HUDEP-2 (cell line): Measurements from ENCODE around the gene CDH4.

Experiments used
- DNase-seq, 76 experiments: peaks; one replicate each; lab custom pipeline; 2025; ENCODE audit not compliant: unreplicated experiment in 76 of 76; lab: John Stamatoyannopoulos, UW

Gene CDH4

DNA sequence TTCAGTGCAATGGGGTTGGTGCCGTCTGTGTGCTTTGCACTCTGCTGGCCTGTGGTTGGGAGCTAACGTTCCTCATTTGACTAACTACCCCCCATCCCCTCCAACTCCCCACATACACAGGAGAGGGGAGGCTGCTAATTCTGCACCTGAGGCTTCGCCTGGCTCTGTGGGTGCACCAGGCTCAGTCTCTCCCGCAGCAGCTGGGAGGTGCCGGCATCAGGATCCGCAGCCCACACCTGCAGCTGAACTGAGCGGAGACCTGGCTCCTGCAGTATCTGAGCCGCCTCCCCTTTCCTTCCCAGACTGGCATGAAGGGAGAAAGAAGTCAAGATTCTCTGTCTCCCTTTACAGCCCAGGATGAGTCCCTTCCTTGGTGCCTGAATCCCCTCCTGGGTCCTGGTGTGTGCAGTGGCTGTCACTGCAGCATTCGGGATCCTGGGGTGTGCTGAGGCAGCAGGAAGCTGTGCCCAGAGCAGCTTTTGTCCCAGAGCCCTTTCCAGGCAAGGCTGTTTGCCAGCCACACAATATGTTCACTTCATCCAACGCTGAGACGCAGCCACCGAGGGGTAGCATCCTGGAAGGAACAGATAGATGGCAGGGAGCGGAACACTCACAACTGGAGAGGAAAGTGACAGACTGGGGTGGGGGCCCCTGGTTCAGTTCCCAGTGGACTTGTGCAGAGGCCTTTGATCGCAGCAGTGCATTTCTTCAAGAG lies 70.2 kb downstream of the CDH4 start:
- no peak for DNase-seq

DNA sequence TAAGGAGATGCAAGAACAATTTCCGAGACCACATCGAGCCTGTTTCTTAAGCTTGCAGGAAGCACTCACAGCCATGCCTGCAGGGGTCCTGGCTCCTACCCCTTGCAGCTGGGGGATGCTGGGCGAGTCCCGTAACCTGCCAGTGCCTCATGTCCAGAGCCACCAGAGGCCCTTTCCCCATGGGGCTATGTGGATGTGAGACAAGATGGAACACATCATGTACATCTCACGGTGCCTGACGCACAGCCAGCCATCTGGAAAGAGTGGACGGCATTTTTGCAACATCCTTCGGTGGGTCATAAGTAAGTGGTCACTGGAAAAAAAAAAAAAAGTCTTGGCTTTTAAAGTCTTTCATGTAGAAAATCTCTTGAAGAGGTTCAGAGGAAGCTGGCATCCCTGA lies 72.8 kb downstream of the CDH4 start:
- no peak for DNase-seq

DNA sequence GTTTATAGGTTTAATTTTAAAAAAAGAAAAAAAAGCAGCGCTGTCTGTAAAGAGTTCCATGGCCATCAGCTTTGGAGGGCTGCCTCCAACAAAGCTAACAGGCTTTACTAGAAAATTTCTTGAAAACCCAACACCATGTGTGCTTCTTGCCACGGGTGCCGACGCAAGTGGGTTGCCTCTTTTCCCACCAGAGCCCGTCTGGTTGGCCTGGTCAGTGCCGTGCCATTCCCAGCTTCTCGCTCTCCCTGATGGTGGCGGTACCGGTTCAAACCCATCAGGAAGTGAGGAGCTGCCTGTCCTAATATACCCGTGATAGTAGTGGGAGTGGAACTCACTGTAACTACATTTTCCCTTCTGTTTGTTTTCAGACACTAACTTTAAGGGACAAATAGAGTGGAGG lies 73.7 kb downstream of the CDH4 start:
- DNase-seq = no peak

DNA sequence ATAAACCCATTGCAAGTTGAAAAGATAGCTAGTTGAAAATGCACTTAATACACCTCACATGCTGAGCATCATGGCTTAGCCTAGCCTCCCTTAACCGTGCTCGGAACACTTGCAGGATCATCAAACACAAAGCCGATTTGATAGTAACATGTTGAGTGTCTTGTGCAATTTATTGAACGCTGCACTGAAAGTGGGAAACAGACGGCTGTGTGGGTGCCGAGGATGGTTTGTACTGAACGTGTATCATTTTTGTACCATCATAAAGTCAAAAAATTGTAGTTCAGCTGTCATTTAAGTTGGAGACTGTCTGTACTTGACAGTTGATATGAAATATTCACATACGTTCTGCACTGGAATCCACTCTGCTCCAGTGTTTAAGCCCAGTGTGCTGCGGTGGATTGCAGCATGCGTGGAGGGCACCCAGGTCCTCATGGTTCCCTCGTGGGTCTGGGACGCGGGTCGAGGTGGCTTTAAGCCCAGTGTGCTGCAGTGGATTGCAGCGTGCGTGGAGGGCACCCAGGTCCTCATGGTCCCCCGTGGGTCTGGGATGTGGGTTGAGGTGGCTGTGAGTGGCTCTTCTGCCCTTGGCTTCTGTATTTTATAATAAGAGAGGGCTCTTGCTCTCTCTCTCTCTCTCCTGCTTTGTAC lies 77.0 kb downstream of the CDH4 start:
- DNase-seq = peak in 1 of 76 experiments; percentile 2

DNA sequence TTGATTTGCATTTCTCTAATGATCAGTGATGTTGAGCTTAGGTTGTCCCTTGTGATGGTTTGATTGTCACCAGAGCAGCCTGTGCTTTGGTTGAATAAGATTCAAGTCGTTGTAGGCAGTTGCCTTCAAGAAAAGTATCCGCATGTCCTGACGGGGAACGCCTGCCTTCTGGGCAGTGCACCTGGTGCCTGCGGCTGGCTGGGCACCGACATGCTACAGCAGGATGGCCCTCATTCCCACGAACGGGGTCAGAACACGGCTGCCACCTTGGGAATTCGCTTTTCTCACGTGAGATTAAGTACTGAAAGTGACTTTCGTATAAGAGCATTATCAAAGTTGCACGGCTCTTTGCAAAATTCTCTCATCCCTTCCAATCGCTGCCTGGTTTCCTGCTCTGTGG lies 78.4 kb downstream of the CDH4 start:
- no peak for DNase-seq

DNA sequence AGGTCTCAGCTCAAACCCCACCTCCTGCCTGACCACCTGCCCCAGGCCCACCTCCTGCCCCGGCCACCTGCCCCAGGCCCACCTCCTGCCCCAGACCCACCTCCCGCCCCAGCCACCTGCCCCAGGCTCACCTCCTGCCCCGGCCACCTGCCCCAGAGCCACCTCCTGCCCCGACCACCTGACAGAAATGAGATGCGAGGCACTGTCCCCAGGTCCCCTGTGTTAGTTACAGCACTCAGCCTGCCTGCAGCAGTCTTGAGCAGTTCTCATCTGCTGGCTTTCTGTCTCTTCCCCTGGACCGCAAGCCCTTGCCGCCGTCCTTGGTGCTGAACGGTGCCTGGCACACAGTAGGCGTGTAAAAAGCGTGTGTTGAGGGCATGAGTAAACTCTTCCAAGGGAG lies 79.5 kb downstream of the CDH4 start:
- DNase-seq = no peak

DNA sequence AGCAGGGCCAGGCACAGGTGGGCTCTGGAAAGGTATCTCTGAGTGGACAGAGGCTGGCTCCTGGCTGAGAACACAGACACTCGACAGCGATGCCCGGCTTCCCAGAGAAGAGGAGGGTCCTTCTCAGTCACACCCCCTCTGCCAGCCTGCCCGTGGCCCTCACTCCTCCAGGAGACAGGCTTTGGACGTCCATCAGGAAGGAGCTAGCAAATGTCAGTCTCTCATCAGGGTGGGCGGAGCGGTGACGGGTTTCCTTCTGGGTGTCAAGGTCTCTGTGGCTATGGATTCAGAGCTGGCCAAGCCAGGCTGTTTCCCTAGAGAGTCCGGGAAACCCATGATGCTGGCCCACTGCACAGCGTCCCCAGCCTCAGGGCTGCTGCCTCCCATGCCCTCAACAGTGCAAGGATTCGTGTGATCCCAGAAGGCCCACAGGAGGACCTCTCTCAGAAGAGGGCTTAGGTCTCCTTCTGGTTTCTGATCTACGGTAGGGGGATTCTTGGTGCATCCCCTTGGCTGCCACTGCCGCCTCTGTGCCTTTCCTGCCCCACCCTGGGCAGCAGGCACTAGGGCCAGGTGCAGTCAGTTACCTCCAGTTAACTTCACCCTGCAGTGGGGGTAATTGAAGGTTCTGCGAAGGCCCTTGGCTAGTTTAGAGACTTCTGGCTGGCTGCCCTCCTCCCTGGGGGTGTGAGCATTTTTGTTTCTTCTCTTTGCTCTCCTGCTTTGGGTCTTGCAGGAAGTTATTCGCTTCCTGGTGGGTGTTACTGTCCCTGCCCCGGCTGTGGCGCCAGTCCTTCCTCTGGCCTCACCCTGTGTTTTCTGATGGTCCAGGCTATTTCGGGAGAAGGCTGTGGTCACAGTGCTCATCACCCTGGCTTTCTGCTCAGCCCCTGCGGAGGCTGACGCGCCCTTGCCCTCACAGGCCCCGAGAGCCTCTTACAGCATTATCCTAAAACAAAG lies 80.2 kb downstream of the CDH4 start:
- DNase-seq = no peak

DNA sequence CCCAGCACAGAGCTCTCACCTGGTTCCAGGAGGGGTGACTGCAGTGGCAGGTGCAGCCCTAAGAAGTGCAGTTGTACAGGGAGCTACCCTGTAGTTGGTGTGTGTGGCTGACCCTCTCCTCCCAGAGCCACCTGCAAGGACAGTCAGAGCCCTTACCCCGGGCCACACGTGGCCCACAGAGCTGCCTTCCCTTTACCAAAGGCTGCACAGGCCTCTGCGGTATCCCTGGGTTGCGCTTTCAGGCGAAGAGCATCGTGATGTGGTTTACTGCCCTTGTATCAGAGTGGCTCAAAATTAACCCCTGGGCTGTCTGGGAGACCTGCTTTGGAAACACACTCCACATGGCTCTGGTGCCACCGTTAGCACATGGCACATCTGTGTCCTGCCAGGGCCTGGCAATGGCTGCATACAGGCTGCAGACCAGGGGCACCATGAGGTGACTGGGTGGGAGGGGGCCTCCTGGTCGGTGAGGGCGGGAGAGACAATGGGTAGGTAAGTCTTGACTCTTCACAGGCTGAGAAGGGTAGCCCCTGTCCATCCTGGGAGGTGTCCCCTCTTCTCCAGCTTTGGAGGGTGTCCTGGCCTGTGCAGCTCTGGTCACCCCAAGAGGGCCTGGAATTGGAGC lies 81.5 kb downstream of the CDH4 start:
- no peak for DNase-seq

DNA sequence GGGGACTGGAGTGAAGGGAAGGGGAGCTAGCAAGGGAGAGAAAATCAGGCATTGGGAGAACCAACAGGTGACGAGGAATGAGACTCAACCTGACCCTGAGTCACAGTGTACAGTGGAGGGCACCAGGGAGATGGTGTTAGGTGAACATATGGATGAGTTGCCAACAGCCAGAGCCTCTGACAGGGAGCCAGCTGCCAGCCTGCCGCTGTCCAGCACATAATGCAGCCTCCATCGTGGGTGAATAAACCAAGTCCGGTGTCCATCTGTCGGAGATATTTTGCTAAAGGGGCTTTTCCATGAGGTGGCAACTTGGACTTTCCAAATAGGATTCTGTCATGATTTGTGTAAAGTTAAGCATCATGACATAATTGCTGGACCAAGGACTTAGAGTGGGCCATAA lies 88.1 kb downstream of the CDH4 start:
- DNase-seq = no peak

DNA sequence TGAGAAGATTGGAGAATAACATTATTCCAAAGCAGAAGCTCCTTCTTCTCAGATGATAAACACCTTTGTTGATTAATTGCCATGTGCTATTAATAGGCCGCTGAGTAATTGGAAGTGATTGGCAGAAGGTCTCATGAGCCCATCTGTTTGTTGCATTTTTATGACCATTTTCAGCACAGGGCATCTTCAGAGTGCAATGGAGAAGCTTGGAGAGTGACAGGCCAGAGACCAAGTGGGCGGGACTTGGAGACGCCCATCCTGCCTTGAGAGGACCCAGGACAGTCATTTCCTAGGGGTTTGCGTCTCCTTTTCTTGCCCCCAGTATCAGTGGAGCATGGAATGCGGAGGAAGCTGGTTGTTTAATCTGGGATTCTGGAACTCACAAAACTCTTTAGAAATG lies 89.5 kb downstream of the CDH4 start:
- no peak for DNase-seq

DNA sequence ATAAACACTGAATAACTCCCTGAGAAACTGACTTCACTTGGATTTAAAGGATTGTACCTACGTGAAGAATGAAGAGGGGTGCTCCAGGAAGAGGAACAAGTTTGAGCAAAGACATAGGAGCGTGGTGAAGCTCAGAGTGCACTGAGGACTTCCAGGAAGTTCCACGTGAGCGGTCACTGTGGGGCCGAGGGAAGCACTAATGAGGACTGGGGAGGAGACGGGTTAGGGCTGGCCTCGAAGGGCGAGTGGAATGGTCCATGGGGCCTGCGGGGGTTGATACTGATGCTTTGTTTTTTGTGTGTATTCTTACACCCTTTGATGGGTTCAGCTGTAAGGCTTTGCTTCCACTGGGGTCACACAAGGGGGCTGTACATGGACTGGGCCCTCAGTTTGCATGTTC lies 91.9 kb downstream of the CDH4 start:
- DNase-seq = no peak

DNA sequence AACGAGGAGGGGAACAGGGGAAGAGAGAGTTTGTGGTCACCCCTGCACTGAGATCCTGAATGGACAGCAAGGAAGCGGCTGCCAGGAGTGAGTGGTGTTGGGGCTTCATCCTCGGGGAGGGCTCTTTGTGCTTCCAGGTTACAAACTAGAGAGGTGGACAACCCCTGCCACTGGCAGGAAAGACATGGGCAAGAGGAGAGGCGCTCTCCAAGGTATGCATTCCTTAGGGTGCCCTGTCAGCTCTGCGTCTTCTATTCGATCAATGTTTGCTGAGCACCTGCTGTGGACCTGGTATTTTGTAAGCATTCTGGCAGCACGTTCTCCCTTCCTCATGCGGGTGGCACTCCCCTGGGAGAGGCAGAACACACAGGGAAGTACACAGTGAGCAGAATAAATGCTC lies 93.6 kb downstream of the CDH4 start:
- no peak for DNase-seq

DNA sequence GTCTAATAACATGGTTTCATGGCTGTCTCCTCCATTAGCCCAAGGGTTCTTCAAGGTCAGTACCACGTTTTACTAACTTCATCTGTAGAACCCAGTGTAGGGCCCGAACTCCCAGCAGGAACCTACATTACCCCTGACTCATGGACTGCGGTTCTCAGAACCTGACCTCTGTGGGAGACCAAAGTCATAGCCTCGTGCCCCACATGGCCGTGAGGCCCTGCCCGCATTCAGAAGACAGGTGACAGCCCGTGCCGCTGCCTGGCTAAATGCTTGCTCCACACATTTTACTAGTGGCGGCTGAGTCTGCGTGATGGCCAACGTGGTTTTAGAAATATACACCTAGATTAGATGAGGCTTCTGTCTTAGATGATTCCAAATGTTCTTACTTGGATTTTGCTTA lies 94.9 kb downstream of the CDH4 start:
- no peak for DNase-seq

DNA sequence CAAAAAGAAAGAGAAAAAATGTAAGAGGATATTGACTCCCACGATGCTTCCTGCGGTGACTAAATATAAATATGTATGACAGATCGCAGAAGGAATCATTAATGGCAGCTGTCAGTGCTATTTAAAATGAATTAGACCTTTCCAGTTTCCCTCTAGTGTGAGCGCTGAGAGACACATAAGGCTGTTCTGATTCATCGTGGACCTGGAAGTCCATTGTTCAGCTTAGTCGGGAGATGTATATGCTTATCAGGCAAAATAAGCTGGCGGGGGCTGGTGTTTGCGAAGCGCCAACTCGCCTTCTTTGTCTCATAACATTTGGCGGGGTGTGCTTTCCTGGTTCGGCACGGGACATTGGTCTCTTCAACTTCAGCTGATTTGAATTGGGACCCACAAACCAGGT lies 95.4 kb downstream of the CDH4 start:
- DNase-seq = no peak

DNA sequence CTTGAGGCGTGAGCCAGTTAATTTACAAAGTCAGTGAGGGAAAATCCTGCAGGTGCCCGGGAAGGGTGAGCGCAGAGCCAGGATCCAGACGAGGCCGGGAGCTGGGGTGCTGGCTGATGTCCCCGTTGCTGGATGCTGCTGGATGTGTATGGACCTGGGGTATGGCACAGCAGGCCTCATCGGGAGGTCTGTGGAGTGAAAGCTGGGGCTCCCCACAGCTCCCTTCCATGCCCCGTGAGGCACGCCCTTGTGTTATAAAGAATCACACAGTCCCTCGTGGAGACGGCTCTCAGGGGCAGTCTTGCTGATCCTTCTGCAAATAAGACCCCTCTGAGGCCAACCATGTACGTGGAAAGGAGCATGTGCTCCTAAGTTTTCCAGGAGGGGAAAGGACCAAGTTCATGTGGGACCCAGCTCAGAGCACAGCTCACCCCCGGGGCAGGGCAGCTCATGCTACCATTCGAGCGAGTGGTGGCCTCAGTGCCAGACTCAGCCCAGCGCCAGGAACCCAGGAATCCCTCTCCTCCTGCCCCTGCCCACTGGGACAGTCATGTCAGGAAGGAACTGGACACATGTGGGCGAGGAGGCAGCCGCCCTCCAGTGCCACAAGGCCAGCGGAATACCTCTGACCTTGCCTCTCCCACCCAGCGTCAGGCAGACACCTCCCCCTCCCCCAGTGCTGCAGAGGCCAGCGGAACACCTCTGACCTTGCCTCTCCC lies 97.5 kb downstream of the CDH4 start:
- no peak for DNase-seq

DNA sequence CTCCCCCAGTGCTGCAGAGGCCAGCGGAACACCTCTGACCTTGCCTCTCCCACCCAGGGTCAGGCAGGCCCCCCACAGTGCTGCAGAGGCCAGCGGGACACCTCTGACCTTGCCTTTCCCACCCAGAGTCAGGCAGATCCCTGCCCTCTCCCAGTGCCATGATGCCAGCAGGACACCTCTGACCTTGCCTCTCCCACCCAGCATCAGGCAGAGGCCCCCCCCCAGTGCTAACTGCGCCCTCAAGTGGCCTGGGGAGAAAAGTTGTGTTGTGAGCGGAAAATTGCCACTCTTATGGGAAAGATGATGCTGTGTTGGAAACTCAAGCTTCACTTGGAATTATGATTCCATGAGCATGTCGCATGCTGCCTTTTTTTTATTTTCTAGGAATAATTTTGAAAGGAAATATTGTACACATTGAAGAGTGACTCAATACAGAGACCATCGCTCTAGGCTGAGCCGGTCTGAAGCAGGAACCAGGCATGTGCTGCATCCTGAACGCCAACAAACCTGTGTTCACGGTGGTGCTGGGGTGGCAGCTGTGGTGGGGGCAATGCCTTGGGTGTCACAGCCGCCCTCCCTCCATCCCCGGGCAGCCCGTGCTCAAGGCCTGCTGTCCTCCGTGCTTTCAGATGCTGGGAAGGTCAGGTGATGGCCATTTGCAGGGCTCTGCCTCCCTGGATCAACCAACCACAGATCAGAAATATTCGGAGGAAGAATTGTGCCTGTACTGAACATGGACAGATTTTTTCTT lies 98.6 kb downstream of the CDH4 start:
- no peak for DNase-seq

DNA sequence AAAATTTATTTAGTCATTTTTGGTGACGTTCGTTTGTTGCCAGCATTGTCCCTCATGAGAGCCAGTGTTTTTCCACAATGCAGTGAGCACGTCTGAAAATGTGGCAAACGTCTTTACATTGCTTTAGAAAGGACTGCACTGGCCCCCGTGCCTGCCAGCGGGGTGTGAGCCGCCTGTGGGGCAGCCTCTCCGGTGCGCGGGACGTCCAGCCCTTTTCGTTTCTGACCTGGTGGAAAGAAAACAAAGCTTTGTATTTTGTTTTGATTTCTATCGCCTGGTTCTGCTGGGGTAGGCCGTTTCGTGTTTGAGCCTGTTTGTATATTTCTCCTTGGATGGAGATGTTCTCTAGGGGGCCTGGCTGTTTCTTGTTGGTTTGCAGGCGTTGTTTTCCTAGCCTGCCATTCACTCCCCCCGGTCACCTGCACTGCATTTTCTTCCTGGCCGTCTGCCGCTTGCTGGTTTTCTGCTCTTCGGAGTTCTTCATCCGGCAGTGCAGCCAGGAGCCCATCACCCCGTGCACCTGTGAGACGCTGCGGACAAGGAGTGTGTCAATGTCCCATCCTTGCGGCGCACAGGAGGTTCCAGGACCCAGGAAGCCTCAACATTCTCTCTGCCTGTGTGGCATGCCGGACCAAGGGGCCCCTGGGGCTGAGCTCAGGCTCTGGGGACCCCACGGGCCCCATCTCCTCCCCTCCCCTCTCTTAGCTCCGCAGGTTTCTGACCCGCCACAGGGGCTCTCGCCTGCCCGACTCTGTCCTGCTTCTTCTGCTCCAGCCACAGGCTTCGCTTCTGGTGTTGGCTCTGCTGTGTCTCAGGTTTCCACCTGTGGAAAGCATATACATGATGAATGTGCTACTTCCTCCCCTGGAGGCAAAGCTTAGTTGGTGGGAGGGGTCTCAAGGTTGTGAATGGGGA lies 100.5 kb downstream of the CDH4 start:
- no peak for DNase-seq

DNA sequence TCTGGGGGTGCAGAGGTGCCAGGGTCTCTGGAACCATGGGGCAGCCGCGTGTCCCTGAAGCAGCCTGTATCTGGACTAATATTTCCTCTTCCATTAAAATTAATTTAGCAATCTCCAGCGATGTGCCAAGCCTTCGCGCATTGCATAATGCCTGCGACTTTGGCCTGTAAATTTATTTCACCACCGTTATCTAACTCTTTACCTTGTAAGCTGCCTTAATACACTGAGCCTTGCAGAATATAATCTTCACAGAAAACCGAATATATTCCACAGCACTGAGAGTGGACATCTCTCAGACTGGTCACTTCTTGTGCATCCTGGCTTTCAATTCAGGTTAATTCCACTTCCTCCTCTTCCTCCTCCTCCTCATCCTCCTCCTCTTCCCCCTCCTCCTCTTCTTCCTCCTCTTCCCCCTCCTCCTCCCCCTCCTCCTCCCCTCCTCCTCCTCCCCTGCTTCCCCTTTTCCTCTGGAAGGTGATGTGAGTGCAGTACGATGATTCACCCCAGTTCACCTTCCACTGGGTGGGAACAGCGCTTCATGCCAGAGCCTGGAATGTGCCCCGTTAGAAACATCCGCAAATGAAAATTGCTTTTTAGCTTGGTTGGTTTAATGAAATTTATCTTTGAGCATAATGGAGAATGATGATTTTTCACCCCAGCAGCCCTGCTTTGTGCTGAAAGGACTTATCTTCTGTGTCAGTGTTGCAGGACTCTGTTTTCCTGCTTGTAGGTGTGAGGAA lies 101.4 kb downstream of the CDH4 start:
- DNase-seq = no peak
